Fibroblast of skin of abdomen (primary cell): Measurements from ENCODE around the gene PARP4.
"Not testable (repeated sequence)": the region's sequence is repeated elsewhere in the genome, so short reads cannot be mapped to it uniquely, and the experiment has no call there.

Experiments
- DNase-seq: peaks from one replicate; pipeline ENCODE4 v3.0.0-alpha.2; 2013

PARP4 gene

GRCh38 chr13:24444851-24445250 lies 67.7 kb downstream of the PARP4 start:
- not testable (repeated sequence) for DNase-seq

GRCh38 chr13:24443366-24443765 lies 69.2 kb downstream of the PARP4 start:
- no peak for DNase-seq

DNA sequence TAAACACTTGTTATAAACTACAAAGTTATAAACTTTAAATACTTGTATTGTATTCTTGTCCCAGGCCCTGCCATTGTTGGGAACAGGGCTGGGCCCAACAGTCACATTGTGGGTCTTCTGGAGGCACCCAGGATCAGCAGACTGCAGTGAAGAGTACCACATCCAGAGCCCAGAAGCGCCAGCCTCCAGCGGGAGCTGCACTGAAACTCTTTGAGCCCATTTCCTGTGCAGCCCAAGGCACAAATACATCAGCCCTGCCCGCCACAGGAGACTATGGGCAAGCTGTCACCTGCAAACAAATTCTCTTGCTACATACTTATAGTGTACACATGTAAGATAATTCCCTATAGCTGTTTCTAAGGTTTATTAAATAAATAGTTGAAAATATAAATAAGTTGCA lies 86.5 kb downstream of the PARP4 start:
- not testable (repeated sequence) for DNase-seq

GRCh38 chr13:24419668-24420067 lies 92.9 kb downstream of the PARP4 start:
- not testable (repeated sequence) for DNase-seq

GRCh38 chr13:24407844-24408243 lies 104.7 kb downstream of the PARP4 start:
- no peak for DNase-seq

- no peak for DNase-seq
Observed at GRCh38 chr13:24406524-24406923, 106.1 kb downstream of the PARP4 start.

DNA sequence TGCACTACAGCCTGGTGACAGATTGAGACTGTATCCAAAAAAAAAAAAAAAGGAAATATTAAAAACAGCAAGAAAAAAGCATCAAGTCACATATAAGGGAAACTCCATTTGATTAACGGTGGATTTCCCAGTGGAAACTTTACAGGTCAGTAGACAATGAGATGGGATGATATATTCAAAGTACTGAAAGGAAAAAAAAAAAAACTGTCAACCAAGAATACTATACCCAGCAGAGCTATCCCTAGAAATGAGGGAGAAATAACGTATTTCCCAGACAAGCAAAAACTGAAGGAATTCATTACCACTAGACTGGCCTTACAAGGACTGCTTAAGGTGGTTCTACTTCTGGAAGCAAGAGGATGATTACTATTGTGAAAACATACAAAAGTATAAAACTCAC lies 115.8 kb downstream of the PARP4 start:
- DNase-seq = no peak

GRCh38 chr13:24392972-24393371 lies 119.6 kb downstream of the PARP4 start:
- no peak for DNase-seq

- DNase-seq = not testable (repeated sequence)
Observed at GRCh38 chr13:24391771-24392683, 120.6 kb downstream of the PARP4 start.

DNA sequence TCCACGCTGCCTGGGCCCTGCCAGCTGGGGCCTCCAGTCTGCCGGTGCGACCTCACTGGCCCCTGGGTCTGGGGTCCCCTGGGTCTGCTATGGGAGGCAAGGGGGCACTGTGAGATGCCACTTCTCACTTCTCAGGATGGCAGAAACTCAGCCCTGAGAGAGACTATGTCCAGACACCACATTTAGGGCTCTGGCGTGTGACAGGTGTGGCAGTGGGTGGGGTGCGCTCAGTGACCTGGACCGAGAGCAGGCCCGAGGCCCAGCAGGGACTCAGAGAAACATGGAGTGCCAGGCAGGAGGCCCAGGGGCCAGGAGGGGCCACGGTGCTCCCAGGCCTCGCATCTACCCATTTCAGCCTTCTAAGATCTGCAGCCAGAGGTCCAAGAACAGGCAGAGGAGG lies 121.8 kb downstream of the PARP4 start:
- not testable (repeated sequence) for DNase-seq

GRCh38 chr13:24389506-24389905 lies 123.1 kb downstream of the PARP4 start:
- DNase-seq = no peak

- DNase-seq = not testable (repeated sequence)
Observed at GRCh38 chr13:24388743-24389142, 123.8 kb downstream of the PARP4 start.

- no peak for DNase-seq
Observed at GRCh38 chr13:24386816-24387708, 125.5 kb downstream of the PARP4 start.

- DNase-seq = no peak
Observed at GRCh38 chr13:24385902-24386301, 126.7 kb downstream of the PARP4 start.

DNA sequence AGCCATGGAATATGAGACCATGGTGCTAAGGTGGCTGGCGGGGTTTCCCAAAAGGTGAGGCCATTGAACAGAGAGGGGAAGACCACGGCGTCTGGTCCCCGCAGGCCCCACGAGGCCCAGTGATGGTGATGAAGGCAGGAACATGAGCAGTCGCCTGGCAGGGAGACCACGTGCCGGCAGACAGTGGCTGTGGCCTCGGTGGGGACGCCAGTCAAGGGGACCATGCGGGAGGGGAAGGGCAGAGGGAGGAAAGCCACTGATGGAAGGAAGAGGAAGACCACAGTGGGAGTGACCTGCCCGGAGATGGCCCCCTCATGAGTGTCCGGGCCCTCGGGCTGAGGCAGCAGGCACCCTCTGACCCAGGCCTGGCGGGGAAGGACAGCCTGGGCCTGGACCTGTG lies 127.6 kb downstream of the PARP4 start:
- not testable (repeated sequence) for DNase-seq

GRCh38 chr13:24384091-24384490 lies 128.5 kb downstream of the PARP4 start:
- not testable (repeated sequence) for DNase-seq

GRCh38 chr13:24381541-24382265 lies 130.9 kb downstream of the PARP4 start:
- peak; percentile 5 for DNase-seq

DNA sequence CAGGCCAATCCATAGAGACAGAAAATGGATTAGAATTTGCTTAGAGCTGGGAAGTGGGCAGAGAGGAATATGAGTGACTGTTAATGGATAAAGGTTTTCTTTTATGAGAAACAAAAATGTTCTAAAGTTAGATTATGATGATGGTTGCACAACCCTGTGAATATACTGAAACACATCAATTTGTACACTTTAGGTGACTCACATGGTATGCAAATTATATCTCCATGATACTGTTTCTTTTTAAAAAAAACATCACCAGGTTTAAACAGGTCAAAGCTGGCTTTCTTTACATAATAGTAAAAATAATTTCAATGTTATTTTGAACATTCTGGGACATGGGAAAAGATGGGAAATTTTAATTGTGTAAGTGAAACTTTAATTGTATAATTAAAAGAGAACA lies 131.7 kb downstream of the PARP4 start:
- not testable (repeated sequence) for DNase-seq

DNA sequence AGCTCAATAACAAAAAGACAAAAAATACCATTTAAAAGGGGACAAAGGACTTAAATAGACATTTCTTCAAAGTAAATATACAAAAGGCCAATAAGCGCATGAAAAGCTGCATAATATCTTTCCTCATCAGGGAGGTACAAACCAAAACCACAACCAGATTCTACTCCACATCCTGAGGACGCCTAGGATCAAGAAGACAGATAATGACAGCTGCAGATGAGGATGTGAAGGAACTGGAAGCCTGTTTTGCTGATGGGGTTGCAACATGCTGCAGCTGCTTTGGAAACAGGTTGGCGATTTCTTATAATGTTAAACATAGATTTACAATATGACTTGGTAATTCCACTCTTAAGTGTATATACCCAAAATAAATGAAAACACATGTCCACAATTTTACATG lies 132.4 kb downstream of the PARP4 start:
- not testable (repeated sequence) for DNase-seq

GRCh38 chr13:24371273-24371672 lies 141.3 kb downstream of the PARP4 start:
- DNase-seq = not testable (repeated sequence)
